Osteocyte (in vitro differentiated cells): ENCODE data around the gene MYL12A. TPM values are rescaled to one million over a fixed set of nuclear protein-coding genes. Genes with fewer than 3 reads are reported as not detected.
A peak's percentile ranks its signal among the peaks of the same experiment; 100 is the strongest.

Experiments
- DNase-seq: peaks from one replicate; pipeline ENCODE4 v3.0.0; 2021; ENCODE audit warnings: mixed read lengths; ENCODE audit not compliant: unreplicated experiment; ENCODE audit errors: extremely low spot score
- H3K27ac Mint-ChIP-seq: one replicate; pipeline ENCODE4 v1.8.0; 2021; ENCODE audit warnings: mild to moderate bottlenecking, mixed read lengths; ENCODE audit not compliant: unreplicated experiment
- H3K27me3 Mint-ChIP-seq: one replicate; pipeline ENCODE4 v1.8.0; 2021; ENCODE audit warnings: mixed read lengths; ENCODE audit not compliant: unreplicated experiment
- H3K36me3 Mint-ChIP-seq: one replicate; pipeline ENCODE4 v1.8.0; 2021; ENCODE audit warnings: mixed read lengths; ENCODE audit not compliant: unreplicated experiment
- H3K4me1 Mint-ChIP-seq: one replicate; pipeline ENCODE4 v1.8.0; 2021; ENCODE audit warnings: mixed read lengths; ENCODE audit not compliant: unreplicated experiment
- H3K4me3 Mint-ChIP-seq: one replicate; pipeline ENCODE4 v1.8.0; 2021; ENCODE audit warnings: mild to moderate bottlenecking, moderate library complexity, mixed read lengths; ENCODE audit not compliant: unreplicated experiment
- H3K9me3 Mint-ChIP-seq: one replicate; pipeline ENCODE4 v1.8.0; 2021; ENCODE audit warnings: mixed read lengths; ENCODE audit not compliant: unreplicated experiment
- CTCF ChIP-seq: fragments of 200-600 bp; sonication (generic); IDR thresholded peaks from 2 replicates; pipeline ENCODE4 v1.5.0; 2021; ENCODE audit warnings: antibody characterized with exemption, mild to moderate bottlenecking, moderate library complexity
- total RNA-seq: library from RNA; stranded (reverse); gene quantifications from 2 replicates; pipeline ENCODE4 v1.2.1, GENCODE V29; 2021

Gene MYL12A
- total RNA-seq, 1 donor from 2014 or later: 500 TPM

- Mint-ChIP-seq H3K4me1 (no peaks in the 10 kb centered on the region), H3K27ac (no peak overlapping the region), H3K4me3 (no peak overlapping the region), H3K9me3 (no peaks in the 10 kb centered on the region), H3K27me3 (no peaks in the 10 kb centered on the region), H3K36me3 (no peaks in the 10 kb centered on the region)
- no peak for DNase-seq
- no peak for TF ChIP-seq CTCF
Measured at GRCh38 chr18:3234457-3234856, 13.1 kb upstream of the MYL12A start.

- H3K4me3 Mint-ChIP-seq: no peak overlapping the region
- H3K27ac Mint-ChIP-seq: no peak overlapping the region
- H3K4me1 Mint-ChIP-seq: no peaks in the 10 kb centered on the region
- H3K36me3 Mint-ChIP-seq: no peaks in the 10 kb centered on the region
- no peak for DNase-seq
- H3K27me3 Mint-ChIP-seq: no peaks in the 10 kb centered on the region
- TF ChIP-seq CTCF: no peak
- no peaks in the 10 kb centered on the region for H3K9me3 Mint-ChIP-seq
Measured at GRCh38 chr18:3235846-3236245, 11.8 kb upstream of the MYL12A start.

- Mint-ChIP-seq H3K4me1 (no peaks in the 10 kb centered on the region), H3K4me3 (no peak overlapping the region), H3K9me3 (no peaks in the 10 kb centered on the region), H3K27ac (no peak overlapping the region), H3K36me3 (no peaks in the 10 kb centered on the region), H3K27me3 (no peaks in the 10 kb centered on the region)
- TF ChIP-seq CTCF: no peak
- DNase-seq: no peak
Measured at GRCh38 chr18:3236470-3236869, 11.1 kb upstream of the MYL12A start.

GRCh38 chr18:3238742-3239141 lies 8.9 kb upstream of the MYL12A start:
- TF ChIP-seq CTCF: peak; percentile 22
- no peaks in the 10 kb centered on the region for H3K27me3 Mint-ChIP-seq
- H3K27ac Mint-ChIP-seq: no peak overlapping the region
- no peaks in the 10 kb centered on the region for H3K9me3 Mint-ChIP-seq
- no peak for DNase-seq
- H3K4me3 Mint-ChIP-seq: no peak overlapping the region
- no peaks in the 10 kb centered on the region for H3K4me1 Mint-ChIP-seq
- H3K36me3 Mint-ChIP-seq: no peaks in the 10 kb centered on the region

- Mint-ChIP-seq H3K36me3 (peaks cover 6% of the 10 kb centered on the region), H3K9me3 (no peaks in the 10 kb centered on the region), H3K4me3 (no peak overlapping the region), H3K4me1 (peaks cover 26% of the 10 kb centered on the region), H3K27me3 (no peaks in the 10 kb centered on the region), H3K27ac (no peak overlapping the region)
- no peak for DNase-seq
- no peak for TF ChIP-seq CTCF
Measured at GRCh38 chr18:3245185-3245564, 2.4 kb upstream of the MYL12A start.
